ENCODE results near the gene TMOD2.

The TMOD2 gene

GRCh38 chr15:51828621-51829375 is 77.4 kb downstream of the TMOD2 start:
- TF ChIP-seq CTCF (IDR thresholded peaks at IDR 0.05; ENCODE audit: insufficient read depth, low read depth, low read length, missing control alignments) = no peak
- no peak overlapping the region for H3K4me3 ChIP-seq (ENCODE audit: low read depth, low read length)
- DNase-seq (ENCODE audit: low read depth) = no peak

GRCh38 chr15:51829376-51830275 is 78.2 kb downstream of the TMOD2 start, which contains the start of gene TMOD3:
TSS of gene TMOD3 (plus strand) at chr15:51829653. CDS start at chr15:51862885, 33,232 bp downstream.
- peak; percentile 94 for DNase-seq (ENCODE audit: low read depth)
- peak within 1 kb of the TSS; percentile 98 for H3K4me3 ChIP-seq (ENCODE audit: low read depth, low read length)
- TF ChIP-seq CTCF (IDR thresholded peaks at IDR 0.05; ENCODE audit: insufficient read depth, low read depth, low read length, missing control alignments) = no peak

- H3K4me3 ChIP-seq (ENCODE audit: low read depth, low read length) = peak overlapping the region; percentile 98
- TF ChIP-seq CTCF (IDR thresholded peaks at IDR 0.05; ENCODE audit: insufficient read depth, low read depth, low read length, missing control alignments) = no peak
- DNase-seq (ENCODE audit: low read depth) = peak; percentile 37
Measured at GRCh38 chr15:51830276-51830806, 78.9 kb downstream of the TMOD2 start.

GRCh38 chr15:51833772-51834171 is 82.4 kb downstream of the TMOD2 start:
- no peak overlapping the region for H3K4me3 ChIP-seq (ENCODE audit: low read depth, low read length)
- no peak for DNase-seq (ENCODE audit: low read depth)
- TF ChIP-seq CTCF (IDR thresholded peaks at IDR 0.05; ENCODE audit: insufficient read depth, low read depth, low read length, missing control alignments) = no peak

- no peak for TF ChIP-seq CTCF (IDR thresholded peaks at IDR 0.05; ENCODE audit: insufficient read depth, low read depth, low read length, missing control alignments)
- DNase-seq (ENCODE audit: low read depth) = peak; percentile 60
- H3K4me3 ChIP-seq (ENCODE audit: low read depth, low read length) = no peak overlapping the region
Measured at GRCh38 chr15:51837792-51838251, 86.4 kb downstream of the TMOD2 start.

GRCh38 chr15:51838270-51838669 is 86.9 kb downstream of the TMOD2 start:
- no peak for TF ChIP-seq CTCF (IDR thresholded peaks at IDR 0.05; ENCODE audit: insufficient read depth, low read depth, low read length, missing control alignments)
- H3K4me3 ChIP-seq (ENCODE audit: low read depth, low read length) = no peak overlapping the region

More at GRCh38 chr15:51838270-51838669, 86.9 kb downstream of the TMOD2 start:
- no peak for DNase-seq (ENCODE audit: low read depth)

Measured in GM12865 (cell line).